GM13977 (cell line): ENCODE results near the gene SCAI.

Experiments used
- DNase-seq: peaks from one replicate; pipeline ENCODE4 v3.0.0; 2012; ENCODE audit warnings: low spot score
- CTCF ChIP-seq: IDR thresholded peaks from 2 replicates; pipeline ENCODE4 v1.5.1; 2012; ENCODE audit warnings: mild to moderate bottlenecking, control low read depth; ENCODE audit not compliant: insufficient read depth; ENCODE audit errors: extremely low read depth, missing control alignments
- in situ Hi-C: fragments of 300-500 bp; cut with MboI; formaldehyde crosslinking; loops from one replicate; pipeline ENCODE4 v1.12.0; 2022; ENCODE audit warnings: low sequenced_read_pairs, low pct_unique_long_range_greater_than_20kb, mixed read lengths, inconsistent platforms; ENCODE audit not compliant: unreplicated experiment

The SCAI gene

GRCh38 chr9:125140576-125140975 is 2.8 kb downstream of the SCAI start:
- in situ Hi-C loops = loop anchor here (25.0 kb wide), 1 partner anchor 378 kb away; the partner anchor contains the start of gene NR6A1
- no peak for TF ChIP-seq CTCF
- DNase-seq = no peak

- TF ChIP-seq CTCF = no peak
- in situ Hi-C loops = loop anchor here (25.0 kb wide), 1 partner anchor 375 kb away; the partner anchor contains the start of gene NR6A1
- DNase-seq = no peak
These were observed 6.1 kb downstream of the SCAI start for GRCh38 chr9:125137200-125137599.

DNA sequence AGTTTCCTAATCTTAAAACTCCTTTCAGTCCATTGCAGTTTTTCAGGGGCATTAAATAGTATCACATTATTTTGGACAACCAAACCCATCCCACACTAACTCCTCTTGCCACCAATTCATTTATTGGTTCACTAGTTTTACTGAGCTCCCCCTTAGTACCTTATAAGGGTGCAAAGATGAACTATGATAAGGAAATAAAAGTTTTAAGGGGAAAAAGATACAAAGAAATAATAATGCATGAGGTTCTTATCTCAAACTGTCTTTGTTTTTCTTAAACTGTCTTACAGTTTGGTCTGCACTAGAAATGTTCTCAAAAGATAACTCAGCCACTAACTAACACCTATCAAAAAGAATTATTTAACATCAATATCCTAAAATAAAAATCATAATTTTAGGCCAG is 8.4 kb downstream of the SCAI start:
- TF ChIP-seq CTCF = no peak
- in situ Hi-C loops = loop anchor here (25.0 kb wide), 1 partner anchor 373 kb away; the partner anchor contains the start of gene NR6A1
- DNase-seq = no peak

- TF ChIP-seq CTCF = no peak
- DNase-seq = no peak
- in situ Hi-C loops = loop anchor here (25.0 kb wide), 1 partner anchor 371 kb away; the partner anchor contains the start of gene NR6A1
These were observed 9.7 kb downstream of the SCAI start for GRCh38 chr9:125133403-125134329.

- no peak for DNase-seq
- in situ Hi-C loops = loop anchor here (25.0 kb wide), 1 partner anchor 369 kb away; the partner anchor contains the start of gene NR6A1
- no peak for TF ChIP-seq CTCF
These were observed 11.6 kb downstream of the SCAI start for GRCh38 chr9:125131778-125132177.

DNA sequence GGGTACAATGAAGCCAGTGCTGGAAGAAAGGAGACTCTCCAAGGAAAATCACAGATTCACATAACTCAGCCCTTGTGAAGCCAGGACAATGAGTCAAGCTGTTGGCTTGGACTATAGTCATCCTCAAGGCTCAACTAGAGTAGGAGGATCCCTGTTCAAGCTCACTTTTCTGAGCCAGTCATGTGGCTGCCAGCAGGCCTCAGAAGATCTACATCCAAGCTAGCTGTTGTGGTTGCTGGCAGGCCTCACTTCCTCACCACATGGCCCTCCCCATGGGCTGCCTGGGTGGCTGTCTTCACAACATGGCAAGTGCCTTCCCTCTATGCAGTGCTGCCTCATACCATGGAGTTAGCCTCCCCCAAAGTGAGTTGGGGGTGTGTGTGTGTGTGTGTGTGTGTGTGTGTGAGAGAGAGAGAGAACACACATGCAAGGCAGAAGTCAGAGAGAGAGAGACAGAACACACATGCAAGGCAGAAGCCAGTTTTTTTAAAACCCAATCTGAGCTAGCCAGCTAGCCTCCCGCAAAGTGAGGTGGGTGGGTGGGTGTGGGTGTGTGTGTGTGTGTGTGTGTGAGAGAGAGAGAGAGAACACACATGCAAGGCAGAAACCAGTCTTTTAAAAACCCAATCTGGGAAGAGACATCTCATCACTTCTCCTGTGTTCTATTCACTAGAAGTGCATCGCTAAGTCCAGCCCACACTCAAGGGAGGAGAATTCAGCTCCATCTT is 17.1 kb downstream of the SCAI start:
- peak; percentile 57 for DNase-seq
- TF ChIP-seq CTCF = no peak
- in situ Hi-C loops = loop anchor here (25.0 kb wide), 1 partner anchor 364 kb away; the partner anchor contains the start of gene NR6A1
